ENCODE results near the gene SRGN. TPM values are rescaled to one million over a fixed set of nuclear protein-coding genes. Genes with fewer than 3 reads are reported as not detected.

Gene SRGN
- total and polyA plus RNA-seq, 4 experiments from 2014 or later: 122 to 298 (median 150) TPM

DNA sequence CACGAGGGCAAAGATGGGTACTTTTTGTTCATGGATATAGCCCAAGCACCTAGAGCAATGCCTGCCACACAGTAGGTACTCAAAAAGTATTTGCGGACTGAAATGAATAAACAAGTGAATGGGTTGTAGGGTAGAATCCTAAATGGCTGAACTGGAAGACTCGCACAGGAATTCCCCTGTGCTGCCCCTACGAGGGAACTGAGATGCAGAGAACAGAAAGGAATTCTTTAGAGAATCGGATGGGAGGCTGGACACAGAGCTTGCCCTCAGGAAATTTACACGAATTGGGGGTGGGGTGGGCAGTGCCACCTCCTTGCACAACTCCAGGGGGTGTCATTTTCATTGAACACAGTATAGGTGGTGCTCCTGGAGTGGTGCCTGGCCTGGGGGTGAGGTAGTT, 35.2 kb upstream of the SRGN start:
- Histone ChIP-seq H3K9me3 (ENCODE audit: control insufficient read depth in 1 of 2, low read length in 2 of 2) (no peaks in the 10 kb centered on the region), H3K27me3 (ENCODE audit: insufficient read depth, low read length) (no peaks in the 10 kb centered on the region), H3K4me1 (ENCODE audit: insufficient read depth, low read length) (peaks cover 24% of the 10 kb centered on the region), H3K4me3 (ENCODE audit: low read length in 2 of 2) (no peak overlapping the region), H3K36me3 (ENCODE audit: insufficient read depth, low read length) (no peaks in the 10 kb centered on the region), H3K27ac (ENCODE audit: low read depth, low read length) (no peak overlapping the region)
- H3K4me3 Mint-ChIP-seq: no peak overlapping the region
- intact Hi-C loops (cut with micrococcal nuclease): no loop called here
- no peak overlapping the region for H3K27ac Mint-ChIP-seq
- no peak for DNase-seq
- POLR2A ChIA-PET (ENCODE audit: partially characterized antibody): interaction anchor here (1.4 kb wide), 1 partner anchor 38 kb away, joined by 4 read pairs; no protein-coding TSS in a partner anchor
- CTCF ChIA-PET (ENCODE audit: partially characterized antibody): no interaction called here
- peaks cover 7 to 35% (median 18%) of the 10 kb centered on the region in 4 donors for H3K4me1 Mint-ChIP-seq
- H3K36me3 Mint-ChIP-seq: no peaks in the 10 kb centered on the region
- no peaks in the 10 kb centered on the region for H3K27me3 Mint-ChIP-seq
- H3K9me3 Mint-ChIP-seq: no peaks in the 10 kb centered on the region

DNA sequence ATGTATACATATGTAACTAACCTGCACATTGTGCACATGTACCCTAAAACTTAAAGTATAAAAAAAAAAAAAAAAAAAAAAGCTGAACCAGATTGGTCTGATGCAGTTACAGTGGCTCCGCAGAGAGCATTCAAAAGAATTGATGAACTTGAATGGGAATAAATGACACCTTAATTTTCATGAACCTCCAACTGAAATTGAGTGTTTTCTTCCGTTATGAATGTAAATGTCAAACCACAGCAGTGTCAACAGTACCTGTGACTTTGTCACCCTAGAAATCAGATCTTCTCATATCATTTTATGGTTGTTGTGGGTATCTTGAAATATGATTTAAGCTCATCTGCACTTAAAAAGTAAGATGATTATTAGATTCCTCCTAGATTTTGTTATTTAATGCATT, 32.7 kb upstream of the SRGN start:
- Histone ChIP-seq H3K9me3 (ENCODE audit: control insufficient read depth in 1 of 2, low read length in 2 of 2) (no peaks in the 10 kb centered on the region), H3K4me1 (ENCODE audit: insufficient read depth, low read length) (peaks cover 29% of the 10 kb centered on the region), H3K27me3 (ENCODE audit: insufficient read depth, low read length) (no peaks in the 10 kb centered on the region), H3K36me3 (ENCODE audit: insufficient read depth, low read length) (no peaks in the 10 kb centered on the region), H3K27ac (ENCODE audit: low read depth, low read length) (no peak overlapping the region), H3K4me3 (ENCODE audit: low read length in 2 of 2) (no peak overlapping the region)
- Mint-ChIP-seq H3K4me3 (peak overlapping the region in 2 of 8 donors; percentile 10 to 14), H3K9me3 (no peaks in the 10 kb centered on the region), H3K4me1 (peaks cover 7 to 43% (median 23%) of the 10 kb centered on the region in 4 donors), H3K36me3 (no peaks in the 10 kb centered on the region), H3K27ac (peak overlapping the region in 4 of 7 donors; percentile 9 to 77 (median 21)), H3K27me3 (no peaks in the 10 kb centered on the region)
- ChIA-PET CTCF (ENCODE audit: partially characterized antibody) (interaction anchor here (1.3 kb wide), 1 partner anchor 37 kb away, joined by 3 read pairs; no protein-coding TSS in a partner anchor), POLR2A (ENCODE audit: partially characterized antibody) (interaction anchor here (0.9 to 2.4 kb wide), 4 partner anchors 10 to 34 kb away, joined by 3 to 9 read pairs (median 6); partner anchors contain the start of gene SRGN)
- DNase-seq: no peak
- intact Hi-C loops (cut with micrococcal nuclease): no loop called here

DNA sequence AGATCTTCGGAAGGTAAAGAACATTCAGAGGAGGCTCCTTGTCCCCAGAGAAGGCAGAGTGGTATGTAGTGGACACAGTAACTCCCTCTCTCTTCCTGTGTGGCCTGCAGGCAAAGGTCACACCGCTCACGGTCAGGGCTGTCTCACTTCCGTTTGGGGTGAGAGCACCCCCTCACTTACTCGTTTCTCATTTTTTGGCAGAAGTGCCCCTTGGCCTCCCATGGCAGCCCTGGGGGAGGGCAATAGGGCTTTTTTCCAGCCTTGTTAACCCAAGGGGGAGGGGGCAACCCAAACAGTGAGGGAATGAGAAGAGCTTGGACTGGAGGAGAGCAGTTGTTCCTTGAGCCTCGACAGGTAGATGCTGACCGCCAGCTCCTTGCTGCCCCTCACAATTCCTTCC, 31.8 kb upstream of the SRGN start:
- Histone ChIP-seq H3K27ac (ENCODE audit: low read depth, low read length) (no peak overlapping the region), H3K27me3 (ENCODE audit: insufficient read depth, low read length) (no peaks in the 10 kb centered on the region), H3K4me1 (ENCODE audit: insufficient read depth, low read length) (peaks cover 34% of the 10 kb centered on the region), H3K36me3 (ENCODE audit: insufficient read depth, low read length) (no peaks in the 10 kb centered on the region), H3K4me3 (ENCODE audit: low read length in 2 of 2) (no peak overlapping the region), H3K9me3 (ENCODE audit: control insufficient read depth in 1 of 2, low read length in 2 of 2) (no peaks in the 10 kb centered on the region)
- H3K27me3 Mint-ChIP-seq: no peaks in the 10 kb centered on the region
- intact Hi-C loops (cut with micrococcal nuclease): no loop called here
- H3K4me1 Mint-ChIP-seq: peaks cover 8 to 46% (median 24%) of the 10 kb centered on the region in 4 donors
- no peak for DNase-seq
- H3K27ac Mint-ChIP-seq: peak overlapping the region in 3 of 7 donors; percentile 29 to 77 (median 75)
- H3K9me3 Mint-ChIP-seq: no peaks in the 10 kb centered on the region
- no peaks in the 10 kb centered on the region for H3K36me3 Mint-ChIP-seq
- peak overlapping the region in 1 of 8 donors; percentile 14 for H3K4me3 Mint-ChIP-seq
- POLR2A ChIA-PET (ENCODE audit: partially characterized antibody): interaction anchor here (1.1 to 2.4 kb wide), 2 partner anchors 10 to 32 kb away, joined by 3 to 9 read pairs; partner anchors contain the start of gene SRGN
- CTCF ChIA-PET (ENCODE audit: partially characterized antibody): interaction anchor here (1.3 kb wide), 1 partner anchor 36 kb away, joined by 3 read pairs; no protein-coding TSS in a partner anchor

DNA sequence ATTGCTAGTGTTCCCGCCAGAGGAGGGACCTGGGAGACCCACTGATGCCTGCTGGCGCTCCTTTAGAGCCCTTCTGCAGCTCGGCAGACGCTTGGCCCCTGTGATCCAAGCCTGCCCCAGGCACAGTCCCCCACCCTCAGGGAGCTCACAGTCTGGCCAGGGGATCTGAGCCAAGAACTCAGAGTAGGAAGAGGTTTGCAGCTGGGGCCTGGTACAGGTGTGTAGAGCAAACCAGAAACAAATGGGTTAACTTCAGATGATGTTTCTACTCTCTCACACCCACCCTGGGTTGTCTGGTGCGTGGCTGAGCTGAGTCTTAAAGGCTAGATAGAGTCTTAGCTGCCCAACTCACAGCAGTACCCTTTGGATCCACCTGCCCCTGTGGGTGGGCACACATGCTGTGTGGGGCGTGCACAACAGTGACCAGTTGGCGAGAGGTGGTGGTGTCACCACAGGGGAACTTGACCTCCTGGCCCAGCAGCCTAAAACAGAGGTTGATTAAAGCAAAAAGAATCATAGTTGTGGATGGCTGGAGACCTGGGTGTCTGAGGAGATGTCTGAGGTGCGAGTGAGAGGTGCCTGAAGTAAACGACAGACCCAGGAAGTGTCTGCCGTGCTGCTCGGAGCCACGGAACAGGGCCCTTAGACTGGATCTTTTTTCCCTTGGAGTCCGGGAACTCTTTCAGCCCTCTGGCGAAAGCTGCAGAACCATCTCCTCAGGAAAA, 31.2 kb upstream of the SRGN start:
- peaks cover 13 to 46% (median 29%) of the 10 kb centered on the region in 4 donors for H3K4me1 Mint-ChIP-seq
- H3K27me3 Mint-ChIP-seq: no peaks in the 10 kb centered on the region
- intact Hi-C loops (cut with micrococcal nuclease): no loop called here
- Histone ChIP-seq H3K4me3 (ENCODE audit: low read length in 2 of 2) (no peak overlapping the region), H3K4me1 (ENCODE audit: insufficient read depth, low read length) (peaks cover 40% of the 10 kb centered on the region), H3K27me3 (ENCODE audit: insufficient read depth, low read length) (no peaks in the 10 kb centered on the region), H3K36me3 (ENCODE audit: insufficient read depth, low read length) (no peaks in the 10 kb centered on the region), H3K27ac (ENCODE audit: low read depth, low read length) (no peak overlapping the region), H3K9me3 (ENCODE audit: control insufficient read depth in 1 of 2, low read length in 2 of 2) (no peaks in the 10 kb centered on the region)
- H3K27ac Mint-ChIP-seq: peak overlapping the region in 4 of 7 donors; percentile 44 to 77 (median 74)
- CTCF ChIA-PET (ENCODE audit: partially characterized antibody): interaction anchor here (1.3 kb wide), 1 partner anchor 36 kb away, joined by 3 read pairs; no protein-coding TSS in a partner anchor
- DNase-seq: no peak
- H3K36me3 Mint-ChIP-seq: no peaks in the 10 kb centered on the region
- POLR2A ChIA-PET (ENCODE audit: partially characterized antibody): interaction anchor here (0.9 to 2.4 kb wide), 4 partner anchors 9 to 31 kb away, joined by 3 to 9 read pairs (median 4); partner anchors contain the start of gene SRGN
- no peaks in the 10 kb centered on the region for H3K9me3 Mint-ChIP-seq
- peak overlapping the region in 3 of 8 donors; percentile 3 to 10 (median 4) for H3K4me3 Mint-ChIP-seq

DNA sequence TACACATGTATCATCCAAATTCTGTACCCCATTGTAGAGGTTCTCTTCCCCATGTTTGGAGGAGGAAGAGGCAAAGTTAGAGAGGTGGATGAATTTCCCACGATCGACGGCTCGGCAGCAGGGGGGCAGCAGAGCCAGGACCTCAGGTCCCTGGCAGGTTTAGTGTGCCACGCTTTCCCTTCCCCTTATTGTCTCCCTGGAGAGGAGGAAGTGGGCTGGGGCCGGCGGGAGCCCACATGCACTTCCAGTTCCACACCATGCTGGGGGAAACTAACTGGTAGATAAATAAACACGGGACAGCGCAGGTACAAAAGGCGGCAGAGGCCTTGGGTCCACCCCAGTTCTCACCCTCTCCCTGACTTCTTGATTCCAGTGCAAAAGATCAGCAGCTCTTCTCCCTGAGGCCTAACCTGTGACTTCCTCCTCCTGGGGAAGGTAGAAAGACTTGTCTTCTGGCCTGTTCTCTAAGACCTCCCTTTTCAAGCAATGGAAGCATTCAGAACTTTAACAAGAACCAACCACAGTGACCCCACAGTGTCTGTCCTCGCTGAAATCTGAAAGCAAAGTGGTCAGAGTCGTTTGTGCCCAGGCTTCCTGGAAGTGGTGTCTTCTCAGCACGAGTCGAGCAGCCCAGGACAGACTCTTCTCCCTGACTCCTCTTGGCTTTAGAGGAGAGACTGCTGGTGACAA, 30.5 kb upstream of the SRGN start:
- H3K27ac ChIP-seq (ENCODE audit: low read depth, low read length): no peak overlapping the region
- CTCF ChIA-PET (ENCODE audit: partially characterized antibody): no interaction called here
- Mint-ChIP-seq H3K4me3 (peak overlapping the region in 2 of 8 donors; percentile 3 to 62), H3K27me3 (no peaks in the 10 kb centered on the region), H3K4me1 (peaks cover 19 to 53% (median 35%) of the 10 kb centered on the region in 4 donors), H3K36me3 (no peaks in the 10 kb centered on the region), H3K27ac (peak overlapping the region; percentile 20 to 89 (median 72)), H3K9me3 (no peaks in the 10 kb centered on the region)
- no peaks in the 10 kb centered on the region for H3K36me3 ChIP-seq (ENCODE audit: insufficient read depth, low read length)
- POLR2A ChIA-PET (ENCODE audit: partially characterized antibody): interaction anchor here (0.9 to 2.4 kb wide), 3 partner anchors 12 to 31 kb away, joined by 3 to 9 read pairs (median 4); partner anchors contain the start of gene SRGN
- H3K4me1 ChIP-seq (ENCODE audit: insufficient read depth, low read length): peaks cover 47% of the 10 kb centered on the region
- intact Hi-C loops (cut with micrococcal nuclease): no loop called here
- no peak overlapping the region for H3K4me3 ChIP-seq (ENCODE audit: low read length in 2 of 2)
- H3K27me3 ChIP-seq (ENCODE audit: insufficient read depth, low read length): no peaks in the 10 kb centered on the region
- no peaks in the 10 kb centered on the region for H3K9me3 ChIP-seq (ENCODE audit: control insufficient read depth in 1 of 2, low read length in 2 of 2)
- DNase-seq: no peak

DNA sequence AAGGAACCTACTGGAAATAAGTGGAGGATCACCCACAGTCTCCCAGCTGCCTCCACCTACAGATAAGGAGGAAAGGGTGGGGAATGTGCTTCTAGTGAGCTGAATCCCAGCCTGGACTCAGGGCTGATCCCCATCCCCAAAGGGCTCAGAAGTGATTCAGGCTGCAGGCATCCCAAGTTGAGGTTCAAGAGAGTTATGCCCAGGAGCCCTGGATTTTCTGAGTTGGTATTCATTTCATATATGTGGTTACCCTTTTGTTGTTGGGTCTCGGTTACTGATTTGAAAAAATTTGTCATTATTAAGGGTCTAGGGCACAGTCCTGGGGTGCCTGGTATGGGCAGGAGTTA, 30.0 kb upstream of the SRGN start:
- no peaks in the 10 kb centered on the region for H3K27me3 Mint-ChIP-seq
- POLR2A ChIA-PET (ENCODE audit: partially characterized antibody): interaction anchor here (1.5 kb wide), 1 partner anchor 12 kb away, joined by 4 read pairs; no protein-coding TSS in a partner anchor
- CTCF ChIA-PET (ENCODE audit: partially characterized antibody): no interaction called here
- H3K27ac Mint-ChIP-seq: peak overlapping the region in 3 of 7 donors; percentile 77 to 89 (median 77)
- H3K9me3 Mint-ChIP-seq: no peaks in the 10 kb centered on the region
- Histone ChIP-seq H3K27me3 (ENCODE audit: insufficient read depth, low read length) (no peaks in the 10 kb centered on the region), H3K4me3 (ENCODE audit: low read length in 2 of 2) (no peak overlapping the region), H3K27ac (ENCODE audit: low read depth, low read length) (no peak overlapping the region), H3K9me3 (ENCODE audit: control insufficient read depth in 1 of 2, low read length in 2 of 2) (no peaks in the 10 kb centered on the region), H3K36me3 (ENCODE audit: insufficient read depth, low read length) (no peaks in the 10 kb centered on the region), H3K4me1 (ENCODE audit: insufficient read depth, low read length) (peaks cover 48% of the 10 kb centered on the region)
- intact Hi-C loops (cut with micrococcal nuclease): no loop called here
- H3K4me1 Mint-ChIP-seq: peaks cover 20 to 51% (median 35%) of the 10 kb centered on the region in 4 donors
- no peak overlapping the region for H3K4me3 Mint-ChIP-seq
- DNase-seq: no peak
- no peaks in the 10 kb centered on the region for H3K36me3 Mint-ChIP-seq

Measured in CD4-positive, alpha-beta memory T cell (primary cell).